ENCODE measurements around the gene VSIG10L. TPM values are rescaled to one million over a fixed set of nuclear protein-coding genes. Genes with fewer than 3 reads are reported as not detected.

Gene VSIG10L
- total RNA-seq, 2 donors from 2014 or later, result 3.0 to 6.4 TPM

GRCh38 chr19:51329411-51329810, 12.5 kb downstream of the VSIG10L start:
- no peak for DNase-seq (ENCODE audit: low spot score in 2 of 2)
- H3K36me3 Mint-ChIP-seq, result peaks cover 0 to 9% of the 10 kb centered on the region in 2 donors
- no peaks in the 10 kb centered on the region for H3K9me3 Mint-ChIP-seq
- no peak for ATAC-seq
- peak overlapping the region in 1 of 2 donors; percentile 13 for H3K27ac Mint-ChIP-seq

DNA sequence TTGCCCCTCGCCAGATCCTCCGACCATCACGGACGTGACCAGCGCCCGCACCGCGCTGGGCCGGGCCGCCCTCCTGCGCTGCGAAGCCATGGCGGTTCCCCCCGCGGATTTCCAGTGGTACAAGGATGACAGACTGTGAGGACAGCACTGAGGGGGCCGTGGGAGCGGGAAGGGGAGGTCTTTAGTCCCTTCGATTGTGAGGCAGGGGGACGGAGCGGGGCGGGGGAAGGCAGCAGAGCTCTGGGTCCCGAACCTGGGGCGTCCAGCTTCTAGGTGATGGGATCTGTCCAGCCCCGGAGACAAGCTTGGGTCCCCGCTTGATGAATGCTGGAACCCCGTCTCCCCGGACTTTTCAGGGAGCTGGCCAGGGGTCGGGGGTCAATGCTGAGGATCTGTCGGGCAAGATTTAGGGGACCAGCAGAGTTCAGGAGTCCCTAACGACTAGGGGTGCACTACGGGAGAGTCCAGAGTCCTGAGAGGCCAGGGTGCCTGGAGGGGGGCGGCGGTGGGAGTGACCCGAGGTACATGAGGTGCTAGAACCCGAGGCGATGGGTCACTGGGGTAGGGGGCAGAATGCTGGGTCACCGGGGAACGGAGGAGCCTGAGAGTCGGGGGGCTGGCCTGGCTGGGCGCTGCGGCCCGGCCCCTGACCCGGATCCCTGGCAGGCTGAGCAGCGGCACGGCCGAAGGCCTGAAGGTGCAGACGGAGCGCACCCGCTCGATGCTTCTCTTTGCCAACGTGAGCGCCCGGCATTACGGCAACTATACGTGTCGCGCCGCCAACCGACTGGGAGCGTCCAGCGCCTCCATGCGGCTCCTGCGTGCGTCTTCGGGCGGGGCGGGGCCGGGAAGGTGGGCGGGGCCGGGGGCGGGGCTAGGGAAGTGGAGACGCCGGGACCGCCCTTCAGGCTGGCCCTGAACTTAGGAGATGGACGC, 14.6 kb downstream of the VSIG10L start:
- Mint-ChIP-seq H3K9me3 (no peaks in the 10 kb centered on the region), H3K27ac (no peak overlapping the region), H3K36me3 (peaks cover 0 to 9% of the 10 kb centered on the region in 2 donors)
- DNase-seq (ENCODE audit: low spot score in 2 of 2), result peak in 1 of 2 donors; percentile 58
- peak; percentile 73 to 89 for ATAC-seq

DNA sequence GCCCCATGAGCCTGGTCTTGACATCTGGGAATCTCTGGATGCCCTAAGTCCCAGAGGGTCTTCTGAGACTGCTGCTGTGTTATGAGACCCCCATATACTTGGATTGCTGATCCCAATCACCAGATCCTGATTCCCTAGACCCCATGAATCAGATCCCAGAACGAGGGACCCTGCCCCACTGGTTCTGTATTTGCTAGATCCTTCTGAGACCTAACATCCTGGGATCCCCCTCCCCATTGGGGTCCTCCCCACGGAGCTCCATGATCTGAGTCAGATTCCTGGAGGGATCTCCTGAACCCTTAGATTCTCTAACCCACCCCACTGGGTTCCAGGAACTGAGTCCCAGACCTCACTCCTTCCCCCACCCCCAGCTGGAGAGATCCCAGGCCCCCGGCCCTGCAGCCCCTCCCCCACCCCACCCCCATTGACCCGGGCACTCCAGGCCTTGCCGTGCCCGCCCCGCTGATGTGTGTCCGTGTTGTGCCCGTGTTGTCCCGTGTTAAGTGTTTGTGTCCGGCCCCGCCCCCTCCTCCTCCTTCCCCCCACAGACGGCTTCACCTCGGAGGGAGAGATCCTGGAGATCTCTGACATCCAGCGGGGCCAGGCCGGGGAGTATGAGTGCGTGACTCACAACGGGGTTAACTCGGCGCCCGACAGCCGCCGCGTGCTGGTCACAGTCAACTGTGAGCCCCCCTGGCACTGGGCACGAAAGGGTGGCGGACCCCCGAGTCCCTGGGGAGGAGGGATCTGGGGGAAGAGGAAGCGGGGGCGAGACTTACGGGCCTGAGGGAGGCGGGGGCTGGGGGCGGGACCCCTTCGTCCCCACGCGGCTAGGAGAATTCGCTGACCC, 15.5 kb downstream of the VSIG10L start:
- Mint-ChIP-seq H3K36me3 (peaks cover 0 to under 1% of the 10 kb centered on the region in 2 donors), H3K9me3 (peaks cover 0 to 1% of the 10 kb centered on the region in 2 donors), H3K27ac (no peak overlapping the region)
- no peak for DNase-seq (ENCODE audit: low spot score in 2 of 2)
- no peak for ATAC-seq

DNA sequence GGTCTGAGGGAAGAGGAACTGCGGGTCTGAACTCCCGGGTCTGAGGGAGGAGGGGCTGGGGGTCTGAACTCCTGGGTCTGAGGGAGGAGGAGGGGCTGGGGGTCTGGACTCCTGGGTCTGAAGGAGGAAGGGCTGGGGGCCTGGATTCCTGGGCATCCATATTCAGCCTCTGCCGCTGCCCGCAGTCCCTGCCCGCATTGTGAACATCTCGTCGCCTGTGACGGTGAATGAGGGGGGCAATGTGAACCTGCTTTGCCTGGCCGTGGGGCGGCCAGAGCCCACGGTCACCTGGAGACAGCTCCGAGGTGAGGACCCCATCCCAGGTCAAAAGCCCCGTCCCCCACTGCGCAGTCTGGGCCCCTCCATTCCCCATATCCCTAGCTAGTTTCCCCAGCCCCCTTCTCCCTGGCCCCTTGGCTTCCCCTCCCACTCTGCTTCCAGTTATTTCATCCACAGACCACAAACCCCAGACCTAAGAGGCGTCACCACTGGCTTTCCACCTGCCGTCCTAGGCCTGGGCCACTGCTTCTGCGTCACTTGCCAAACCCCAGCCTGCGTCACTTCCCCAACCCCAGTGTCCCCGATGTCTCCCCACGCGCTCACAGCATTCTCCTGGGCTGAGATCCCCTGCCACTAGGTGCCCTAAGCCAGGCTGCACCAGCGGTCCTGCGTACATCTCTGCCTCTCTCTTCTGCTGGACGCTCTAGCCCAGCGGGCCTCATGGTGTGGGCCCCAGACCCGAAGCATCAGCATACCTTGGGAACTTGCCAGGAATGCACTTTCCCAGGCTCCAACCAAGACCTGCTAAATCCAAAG, 16.6 kb downstream of the VSIG10L start:
- peak in 1 of 2 donors; percentile 64 for ATAC-seq
- Mint-ChIP-seq H3K36me3 (no peaks in the 10 kb centered on the region), H3K9me3 (peaks cover 0 to 4% of the 10 kb centered on the region in 2 donors), H3K27ac (no peak overlapping the region)
- no peak for DNase-seq (ENCODE audit: low spot score in 2 of 2)

GRCh38 chr19:51324167-51324481, 17.8 kb downstream of the VSIG10L start:
- DNase-seq (ENCODE audit: low spot score in 2 of 2), result no peak
- Mint-ChIP-seq H3K27ac (no peak overlapping the region), H3K9me3 (peaks cover 0 to 4% of the 10 kb centered on the region in 2 donors), H3K36me3 (no peaks in the 10 kb centered on the region)
- no peak for ATAC-seq

GRCh38 chr19:51323481-51324166, 18.3 kb downstream of the VSIG10L start:
- H3K36me3 Mint-ChIP-seq, result no peaks in the 10 kb centered on the region
- peak overlapping the region in 1 of 2 donors; percentile 11 for H3K27ac Mint-ChIP-seq
- ATAC-seq (no peak), DNase-seq (ENCODE audit: low spot score in 2 of 2) (no peak)
- H3K9me3 Mint-ChIP-seq, result peaks cover 0 to 4% of the 10 kb centered on the region in 2 donors

GRCh38 chr19:51321799-51322198, 20.1 kb downstream of the VSIG10L start:
- H3K36me3 Mint-ChIP-seq, result no peaks in the 10 kb centered on the region
- H3K27ac Mint-ChIP-seq, result no peak overlapping the region
- H3K9me3 Mint-ChIP-seq, result peaks cover 0 to 4% of the 10 kb centered on the region in 2 donors
- ATAC-seq (no peak), DNase-seq (ENCODE audit: low spot score in 2 of 2) (no peak)

DNA sequence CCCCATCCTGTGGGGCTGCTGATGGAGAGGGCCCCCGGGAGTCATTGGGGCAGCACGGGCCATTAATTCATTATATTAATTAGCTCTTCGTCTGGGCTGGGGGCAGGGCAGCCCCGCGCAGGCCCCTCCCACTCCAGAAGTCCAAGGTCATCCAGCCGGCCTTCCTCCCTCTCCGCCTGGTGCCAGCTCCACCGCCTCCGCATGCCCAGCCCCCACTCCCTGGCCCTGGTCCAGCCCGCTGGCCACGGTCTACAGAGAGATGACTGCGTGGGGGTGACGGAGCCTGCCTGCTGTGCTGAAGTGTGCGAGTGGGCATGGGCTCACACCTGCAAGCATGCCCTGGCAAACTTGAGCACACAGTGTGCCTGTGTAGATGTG, 21.7 kb downstream of the VSIG10L start:
- DNase-seq (ENCODE audit: low spot score in 2 of 2) (no peak), ATAC-seq (no peak)
- no peaks in the 10 kb centered on the region for H3K36me3 Mint-ChIP-seq
- H3K27ac Mint-ChIP-seq, result no peak overlapping the region
- peaks cover 3 to 6% of the 10 kb centered on the region in 2 donors for H3K9me3 Mint-ChIP-seq

GRCh38 chr19:51319649-51320279, 22.2 kb downstream of the VSIG10L start:
- no peak for DNase-seq (ENCODE audit: low spot score in 2 of 2)
- Mint-ChIP-seq H3K27ac (no peak overlapping the region), H3K36me3 (no peaks in the 10 kb centered on the region), H3K9me3 (peaks cover 5 to 8% of the 10 kb centered on the region in 2 donors)
- ATAC-seq, result no peak

GRCh38 chr19:51318687-51319648, 23.0 kb downstream of the VSIG10L start:
- Mint-ChIP-seq H3K9me3 (peaks cover 5 to 8% of the 10 kb centered on the region in 2 donors), H3K36me3 (no peaks in the 10 kb centered on the region), H3K27ac (no peak overlapping the region)
- ATAC-seq, result no peak
- no peak for DNase-seq (ENCODE audit: low spot score in 2 of 2)

DNA sequence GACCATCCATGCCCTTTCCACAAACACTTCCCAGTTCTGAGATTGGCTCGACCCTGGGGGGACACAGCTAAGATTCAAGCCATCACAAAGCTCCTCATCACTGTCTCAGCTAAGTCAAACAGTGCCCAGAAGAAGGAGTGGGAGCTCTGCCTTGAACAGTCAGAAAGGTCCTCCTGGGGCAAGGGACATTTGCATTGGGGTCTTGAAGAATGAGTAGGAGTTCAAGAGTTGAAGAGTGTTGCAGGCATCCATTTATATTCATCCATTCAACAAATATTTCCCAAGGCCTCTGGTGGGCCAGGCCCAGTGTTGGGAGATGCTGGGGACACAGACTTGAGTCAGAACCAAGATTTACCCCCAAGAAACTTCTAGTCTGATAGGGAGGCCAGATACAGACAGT, 24.0 kb downstream of the VSIG10L start:
- H3K36me3 Mint-ChIP-seq, result no peaks in the 10 kb centered on the region
- no peak overlapping the region for H3K27ac Mint-ChIP-seq
- ATAC-seq (no peak), DNase-seq (ENCODE audit: low spot score in 2 of 2) (no peak)
- peaks cover 5 to 8% of the 10 kb centered on the region in 2 donors for H3K9me3 Mint-ChIP-seq

DNA sequence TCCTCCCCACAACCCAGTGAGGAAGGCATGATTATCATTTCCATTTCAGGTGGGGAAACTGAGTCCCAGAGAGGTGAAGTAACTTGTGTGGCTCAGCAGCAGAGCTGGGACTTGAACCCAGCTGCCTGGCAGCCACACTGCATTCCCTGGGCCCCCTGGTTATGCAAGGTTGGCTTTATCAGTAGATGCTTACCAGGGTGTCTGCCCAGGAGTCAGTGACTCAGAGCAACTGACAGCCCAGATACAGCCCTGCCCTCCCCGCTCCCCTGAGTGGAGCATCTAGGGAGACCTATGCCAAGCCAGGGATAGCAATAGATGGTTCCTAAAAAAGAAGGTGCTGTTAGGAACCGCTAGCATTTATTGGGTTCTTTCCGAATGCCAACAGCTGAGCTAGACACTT, 24.6 kb downstream of the VSIG10L start:
- Mint-ChIP-seq H3K27ac (no peak overlapping the region), H3K9me3 (peaks cover 5 to 8% of the 10 kb centered on the region in 2 donors), H3K36me3 (no peaks in the 10 kb centered on the region)
- ATAC-seq, result no peak
- DNase-seq (ENCODE audit: low spot score in 2 of 2), result no peak

GRCh38 chr19:51316688-51317087, 25.3 kb downstream of the VSIG10L start:
- H3K36me3 Mint-ChIP-seq, result no peaks in the 10 kb centered on the region
- peaks cover 5 to 8% of the 10 kb centered on the region in 2 donors for H3K9me3 Mint-ChIP-seq
- DNase-seq (ENCODE audit: low spot score in 2 of 2) (no peak), ATAC-seq (no peak)
- H3K27ac Mint-ChIP-seq, result no peak overlapping the region

- no peak for DNase-seq (ENCODE audit: low spot score in 2 of 2)
- Mint-ChIP-seq H3K27ac (no peak within 1 kb of the TSS), H3K9me3 (peaks cover 9 to 18% of the 10 kb centered on the region in 2 donors), H3K36me3 (peaks cover 10 to 20% of the 10 kb centered on the region in 2 donors)
- no peak for ATAC-seq
Observed at GRCh38 chr19:51311351-51312257, 30.3 kb downstream of the VSIG10L start, which contains the start of gene IGLON5. IGLON5 (plus strand) TSS chr19:51311644; CDS start chr19:51311848, 204 bp downstream.
